ENCODE measurements around the gene FAM111B. TPM values are rescaled to one million over a fixed set of nuclear protein-coding genes. Genes with fewer than 3 reads are reported as not detected.
"Not testable (repeated sequence)": the region's sequence is repeated elsewhere in the genome, so short reads cannot be mapped to it uniquely, and the experiment has no call there.

Gene FAM111B
- total RNA-seq, 2 donors from 2014 or later, result 2.1 TPM; not detected in 1

DNA sequence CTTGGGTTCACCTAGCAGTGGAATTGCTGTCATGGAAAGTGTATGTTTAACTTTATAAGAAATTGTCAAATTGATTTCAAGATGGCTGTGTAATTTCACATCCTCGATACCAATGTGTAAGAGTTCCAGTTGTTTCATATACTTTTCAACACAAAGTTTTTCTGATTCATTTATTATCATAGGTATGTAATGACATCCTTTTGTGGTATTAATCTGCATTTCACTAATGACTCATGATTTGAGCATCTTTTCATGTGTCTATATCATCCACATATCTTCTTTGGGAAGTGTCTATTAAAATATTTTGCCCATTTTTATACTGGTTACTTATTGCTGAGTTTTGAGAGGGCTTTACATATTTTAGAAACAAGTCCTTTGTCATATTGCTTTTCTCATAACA, 38.0 kb upstream of the FAM111B start:
- H3K36me3 ChIP-seq, result no peaks in the 10 kb centered on the region
- no peak for ATAC-seq (ENCODE audit: insufficient number of reproducible peaks, low FRiP score, low read depth)
- H3K27ac ChIP-seq, result no peak overlapping the region
- no peak for DNase-seq (ENCODE audit: low spot score)
- H3K4me3 ChIP-seq, result no peak overlapping the region
- no peaks in the 10 kb centered on the region for H3K4me1 ChIP-seq (ENCODE audit: control insufficient read depth in 1 of 2, low read depth in 2 of 2)
- no peaks in the 10 kb centered on the region for H3K27me3 ChIP-seq (replicated peaks; ENCODE audit: insufficient read depth)
- no peaks in the 10 kb centered on the region for H3K9me3 ChIP-seq
- TF ChIP-seq, protein P1, sequence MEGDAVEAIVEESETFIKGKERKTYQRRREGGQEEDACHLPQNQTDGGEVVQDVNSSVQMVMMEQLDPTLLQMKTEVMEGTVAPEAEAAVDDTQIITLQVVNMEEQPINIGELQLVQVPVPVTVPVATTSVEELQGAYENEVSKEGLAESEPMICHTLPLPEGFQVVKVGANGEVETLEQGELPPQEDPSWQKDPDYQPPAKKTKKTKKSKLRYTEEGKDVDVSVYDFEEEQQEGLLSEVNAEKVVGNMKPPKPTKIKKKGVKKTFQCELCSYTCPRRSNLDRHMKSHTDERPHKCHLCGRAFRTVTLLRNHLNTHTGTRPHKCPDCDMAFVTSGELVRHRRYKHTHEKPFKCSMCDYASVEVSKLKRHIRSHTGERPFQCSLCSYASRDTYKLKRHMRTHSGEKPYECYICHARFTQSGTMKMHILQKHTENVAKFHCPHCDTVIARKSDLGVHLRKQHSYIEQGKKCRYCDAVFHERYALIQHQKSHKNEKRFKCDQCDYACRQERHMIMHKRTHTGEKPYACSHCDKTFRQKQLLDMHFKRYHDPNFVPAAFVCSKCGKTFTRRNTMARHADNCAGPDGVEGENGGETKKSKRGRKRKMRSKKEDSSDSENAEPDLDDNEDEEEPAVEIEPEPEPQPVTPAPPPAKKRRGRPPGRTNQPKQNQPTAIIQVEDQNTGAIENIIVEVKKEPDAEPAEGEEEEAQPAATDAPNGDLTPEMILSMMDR (IDR thresholded peaks at IDR 0.05), result no peak

DNA sequence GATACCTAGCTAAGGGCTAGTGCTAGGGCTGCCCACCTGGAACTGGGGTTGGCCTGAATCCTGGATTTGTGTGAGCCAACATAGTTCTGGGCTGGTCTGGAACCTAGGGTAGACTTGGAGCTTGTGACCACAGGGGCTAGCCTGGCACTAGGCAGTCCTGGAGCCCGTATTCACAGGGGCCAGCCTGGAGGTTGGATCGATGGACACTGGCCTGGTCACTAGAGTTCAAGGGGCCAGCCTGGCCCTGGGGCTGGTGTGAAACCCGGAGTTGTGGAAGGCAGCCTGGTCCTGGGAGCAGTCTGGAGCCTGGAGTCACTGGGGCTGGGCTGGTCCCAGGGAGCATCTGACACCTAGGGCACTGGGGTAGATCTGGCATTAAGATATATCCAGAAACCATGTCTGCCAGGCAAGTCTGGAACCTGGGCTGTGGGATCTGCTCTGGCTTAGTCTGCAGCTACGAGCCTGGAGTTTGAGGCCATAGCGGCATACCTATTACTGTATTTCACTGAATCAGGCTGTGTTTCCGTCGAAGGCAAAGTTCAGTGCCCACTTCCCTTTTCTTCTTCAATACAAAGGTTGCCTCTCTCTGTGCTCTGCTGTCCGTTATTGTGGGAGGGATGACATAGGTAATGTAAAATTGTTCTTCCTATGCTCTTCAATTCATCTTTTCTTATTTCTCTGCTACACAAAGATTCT, 30.0 kb upstream of the FAM111B start:
- TF ChIP-seq, protein P1 (IDR thresholded peaks at IDR 0.05), result no peak
- Histone ChIP-seq H3K9me3 (no peaks in the 10 kb centered on the region), H3K27ac (no peak overlapping the region), H3K4me3 (no peak overlapping the region), H3K4me1 (ENCODE audit: control insufficient read depth in 1 of 2, low read depth in 2 of 2) (no peaks in the 10 kb centered on the region), H3K36me3 (no peaks in the 10 kb centered on the region), H3K27me3 (replicated peaks; ENCODE audit: insufficient read depth) (no peaks in the 10 kb centered on the region)
- ATAC-seq (ENCODE audit: insufficient number of reproducible peaks, low FRiP score, low read depth) (no peak), DNase-seq (ENCODE audit: low spot score) (no peak)

DNA sequence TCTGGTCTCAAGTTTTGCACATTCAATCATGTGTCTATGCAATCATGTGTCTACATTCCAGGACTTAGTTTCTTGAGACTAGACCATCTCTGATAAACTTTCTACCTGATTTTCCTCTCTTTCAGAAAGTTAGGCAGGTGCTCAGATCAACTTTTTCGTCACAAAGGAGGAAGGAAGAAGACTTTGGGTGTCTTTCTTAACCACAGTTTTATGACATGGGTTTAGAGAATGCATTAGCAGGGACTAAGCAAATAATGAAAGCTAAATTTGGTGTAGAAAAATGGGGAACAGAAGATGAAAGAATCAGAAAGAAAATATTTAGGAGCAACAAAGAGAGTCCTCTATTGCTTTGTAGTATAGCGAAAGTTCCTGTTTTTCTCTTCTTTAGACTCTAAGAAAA, 28.6 kb upstream of the FAM111B start:
- Histone ChIP-seq H3K27ac (no peak overlapping the region), H3K4me3 (no peak overlapping the region), H3K4me1 (ENCODE audit: control insufficient read depth in 1 of 2, low read depth in 2 of 2) (no peaks in the 10 kb centered on the region), H3K27me3 (replicated peaks; ENCODE audit: insufficient read depth) (no peaks in the 10 kb centered on the region), H3K9me3 (no peaks in the 10 kb centered on the region), H3K36me3 (no peaks in the 10 kb centered on the region)
- TF ChIP-seq, protein P1 (IDR thresholded peaks at IDR 0.05), result no peak
- no peak for DNase-seq (ENCODE audit: low spot score)
- ATAC-seq (ENCODE audit: insufficient number of reproducible peaks, low FRiP score, low read depth), result no peak

DNA sequence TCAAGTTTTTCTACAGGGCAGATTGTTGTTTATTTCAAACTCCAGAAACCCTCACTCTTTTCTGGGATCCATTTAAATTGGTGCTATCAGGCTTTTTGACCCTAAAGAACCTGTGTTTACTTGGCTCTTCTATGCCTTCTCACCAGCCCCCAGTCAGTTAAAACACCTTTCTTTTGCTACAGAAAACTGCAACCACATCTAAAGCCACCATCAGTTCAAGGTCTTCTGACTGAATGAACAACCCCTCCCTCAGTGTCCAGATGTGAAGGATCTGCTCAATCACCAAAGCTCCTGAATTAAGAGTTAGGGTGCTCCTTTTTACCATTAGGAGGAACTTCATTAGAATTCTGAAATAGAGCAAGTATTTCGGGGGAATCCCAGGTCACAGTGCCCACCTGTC, 28.0 kb upstream of the FAM111B start:
- no peaks in the 10 kb centered on the region for H3K4me1 ChIP-seq (ENCODE audit: control insufficient read depth in 1 of 2, low read depth in 2 of 2)
- TF ChIP-seq, protein P1 (IDR thresholded peaks at IDR 0.05), result no peak
- no peak overlapping the region for H3K4me3 ChIP-seq
- H3K36me3 ChIP-seq, result no peaks in the 10 kb centered on the region
- no peaks in the 10 kb centered on the region for H3K9me3 ChIP-seq
- ATAC-seq (ENCODE audit: insufficient number of reproducible peaks, low FRiP score, low read depth) (no peak), DNase-seq (ENCODE audit: low spot score) (no peak)
- no peak overlapping the region for H3K27ac ChIP-seq
- H3K27me3 ChIP-seq (replicated peaks; ENCODE audit: insufficient read depth), result no peaks in the 10 kb centered on the region

DNA sequence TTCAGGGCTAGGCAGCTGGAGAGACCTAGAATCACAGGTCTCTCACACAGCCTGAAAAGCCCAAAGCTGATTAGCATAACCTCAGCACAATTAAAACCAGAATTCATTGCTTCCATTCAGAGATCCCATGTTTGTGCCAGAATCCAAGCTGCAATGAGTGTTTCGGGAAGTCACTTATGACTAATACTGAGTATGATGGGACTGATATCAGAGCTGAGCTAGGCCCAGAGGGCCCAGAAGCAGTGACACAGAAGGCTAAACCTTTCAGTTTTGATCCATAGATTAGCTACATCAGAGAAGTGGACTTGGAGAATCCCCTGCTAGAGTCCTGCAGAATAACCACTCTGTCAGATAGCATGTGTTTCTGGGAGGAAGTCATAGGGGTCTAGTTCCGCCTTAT, 26.6 kb upstream of the FAM111B start:
- DNase-seq (ENCODE audit: low spot score); H3K36me3 ChIP-seq; H3K27me3 ChIP-seq (replicated peaks; ENCODE audit: insufficient read depth): not testable (repeated sequence)

DNA sequence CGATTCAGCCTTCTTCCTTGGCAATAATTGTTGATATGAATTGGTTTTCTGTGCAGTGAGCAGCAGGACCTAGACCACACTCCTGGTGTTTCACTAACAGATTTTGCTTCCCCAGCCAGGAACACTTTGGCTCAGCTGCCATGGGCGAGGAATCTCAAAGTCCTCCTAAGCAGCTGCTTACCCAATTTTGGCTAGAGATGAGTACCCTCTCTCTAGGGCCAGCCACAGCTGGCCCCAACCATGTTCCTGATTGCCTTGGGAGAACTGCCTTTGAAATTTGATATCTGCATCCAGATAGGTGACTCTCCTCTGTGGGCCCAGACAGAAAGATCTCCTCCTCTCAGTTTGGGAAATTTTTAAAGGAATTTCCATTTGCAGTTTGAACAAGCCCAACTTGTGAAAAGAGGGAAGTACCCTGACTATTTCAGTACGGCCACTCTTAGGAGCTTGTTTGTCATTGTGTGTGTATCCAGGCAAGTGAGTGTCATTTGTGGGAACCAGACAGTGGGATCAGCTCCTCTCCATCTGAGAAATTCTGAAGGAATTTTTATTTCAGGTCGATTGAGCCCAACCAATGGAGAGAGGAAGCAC, 25.5 kb upstream of the FAM111B start:
- not testable (repeated sequence) for ATAC-seq (ENCODE audit: insufficient number of reproducible peaks, low FRiP score, low read depth); H3K27me3 ChIP-seq (replicated peaks; ENCODE audit: insufficient read depth); DNase-seq (ENCODE audit: low spot score); H3K9me3 ChIP-seq; H3K27ac ChIP-seq; H3K36me3 ChIP-seq; H3K4me1 ChIP-seq (ENCODE audit: control insufficient read depth in 1 of 2, low read depth in 2 of 2); H3K4me3 ChIP-seq

More for the DNA sequence above, 26.6 kb upstream of the FAM111B start:
- H3K9me3 ChIP-seq; H3K4me3 ChIP-seq; H3K4me1 ChIP-seq (ENCODE audit: control insufficient read depth in 1 of 2, low read depth in 2 of 2); ATAC-seq (ENCODE audit: insufficient number of reproducible peaks, low FRiP score, low read depth); H3K27ac ChIP-seq: not testable (repeated sequence)

DNA sequence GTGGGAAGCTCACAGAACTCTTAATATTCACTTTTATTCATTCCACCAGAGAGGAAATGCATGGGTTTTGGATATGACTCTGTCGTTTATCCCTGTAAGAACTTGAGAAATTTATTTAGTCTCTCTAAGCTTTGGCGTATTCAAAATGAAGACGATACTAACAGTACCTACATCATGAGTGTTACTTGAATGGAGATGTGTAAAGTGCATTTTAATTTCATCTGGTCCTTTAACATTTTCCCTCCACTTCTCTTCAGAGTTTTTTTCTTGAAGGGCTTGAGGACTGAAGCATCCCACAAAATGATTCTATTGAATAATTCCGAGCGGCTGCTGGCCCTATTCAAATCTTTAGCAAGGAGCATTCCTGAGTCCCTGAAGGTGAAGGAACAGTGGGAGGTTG, 21.0 kb upstream of the FAM111B start, which contains the start of gene GLYATL1B:
GLYATL1B (plus strand) TSS at position 301 of the 400 bp plus-strand sequence; CDS start at position 301, 0 bp downstream.
- not testable (repeated sequence) for H3K27me3 ChIP-seq (replicated peaks; ENCODE audit: insufficient read depth); DNase-seq (ENCODE audit: low spot score); H3K4me3 ChIP-seq; H3K27ac ChIP-seq; H3K36me3 ChIP-seq; H3K9me3 ChIP-seq; ATAC-seq (ENCODE audit: insufficient number of reproducible peaks, low FRiP score, low read depth); H3K4me1 ChIP-seq (ENCODE audit: control insufficient read depth in 1 of 2, low read depth in 2 of 2)

Measured in thoracic aorta (tissue), 2 donors.